Mesendoderm (in vitro differentiated cells): Measurements from ENCODE around the gene INO80B.

ENCODE experiments used
- DNase-seq: peaks from one replicate; pipeline ENCODE4 v3.0.0; 2013
- H2AK5ac ChIP-seq: 2 replicates; pipeline ENCODE4 v1.6.1; 2013; ENCODE audit warnings: low read length, inconsistent platforms
- H2BK120ac ChIP-seq: 2 replicates; pipeline ENCODE4 v1.6.1; 2013; ENCODE audit warnings: low read depth, mild to moderate bottlenecking, low read length, moderate library complexity, mixed read lengths
- H2BK15ac ChIP-seq: replicated peaks from 2 replicates; pipeline ENCODE4 v1.6.1; 2013; ENCODE audit warnings: low read depth, mild to moderate bottlenecking, moderate library complexity
- H2BK5ac ChIP-seq: 2 replicates; pipeline ENCODE4 v1.6.1; 2013; ENCODE audit warnings: low read length, inconsistent platforms
- H3K18ac ChIP-seq: 2 replicates; pipeline ENCODE4 v1.6.1; 2013; ENCODE audit warnings: mild to moderate bottlenecking, low read length, mixed read lengths
- H3K23ac ChIP-seq: one replicate; pipeline ENCODE4 v1.6.1; 2013; ENCODE audit warnings: low read length
- H3K27ac ChIP-seq: 2 replicates; pipeline ENCODE4 v1.5.1; 2013; ENCODE audit warnings: low read depth, mild to moderate bottlenecking, inconsistent platforms, low read length, moderate library complexity
- H3K27me3 ChIP-seq: 2 replicates; pipeline ENCODE4 v1.6.1; 2013; ENCODE audit warnings: low read length, control low read depth, mild to moderate bottlenecking, inconsistent platforms; ENCODE audit not compliant: insufficient read depth, poor library complexity
- H3K36me3 ChIP-seq: 2 replicates; pipeline ENCODE4 v1.6.1; 2013; ENCODE audit warnings: low read length, inconsistent platforms; ENCODE audit not compliant: control insufficient read depth, insufficient read depth
- H3K4ac ChIP-seq: one replicate; pipeline ENCODE4 v1.6.1; 2013; ENCODE audit warnings: low read depth, mild to moderate bottlenecking, low read length, moderate library complexity
- H3K4me1 ChIP-seq: 2 replicates; pipeline ENCODE4 v1.6.1; 2013; ENCODE audit warnings: low read depth, low read length, inconsistent platforms; ENCODE audit not compliant: control insufficient read depth
- H3K4me2 ChIP-seq: 2 replicates; pipeline ENCODE4 v1.6.1; 2013; ENCODE audit warnings: low read length
- H3K4me3 ChIP-seq: 2 replicates; pipeline ENCODE4 v1.5.1; 2013; ENCODE audit warnings: mild to moderate bottlenecking, low read length
- H3K56ac ChIP-seq: one replicate; pipeline ENCODE4 v1.6.1; 2013; ENCODE audit warnings: low read length
- H3K79me1 ChIP-seq: 2 replicates; pipeline ENCODE4 v1.6.1; 2013; ENCODE audit warnings: low read length, inconsistent platforms
- H3K79me2 ChIP-seq: 2 replicates; pipeline ENCODE4 v1.6.1; 2013; ENCODE audit warnings: mild to moderate bottlenecking, low read length; ENCODE audit not compliant: control insufficient read depth, insufficient read depth
- H3K9ac ChIP-seq: 2 replicates; pipeline ENCODE4 v1.6.1; 2013; ENCODE audit warnings: low read length, inconsistent platforms
- H4K5ac ChIP-seq: one replicate; pipeline ENCODE4 v1.6.1; 2013; ENCODE audit warnings: low read length
- H4K8ac ChIP-seq: one replicate; pipeline ENCODE4 v1.6.1; 2013; ENCODE audit warnings: low read depth, mild to moderate bottlenecking, control low read depth, low read length, moderate library complexity
- WGBS: extraction: QIAGEN DNeasy Blood & Tissue Kit; methylation state at CpG from one replicate; pipeline ENCODE4 v1.1.7; 2013; ENCODE audit warnings: low lambda C conversion rate, missing lambda C conversion rate; ENCODE audit not compliant: insufficient coverage; ENCODE audit errors: extremely low coverage; 5-methylcytosine and 5-hydroxymethylcytosine counted together

The INO80B gene

GRCh38 chr2:74502147-74502719 is 47.3 kb downstream of the INO80B start:
- H3K79me1 ChIP-seq = no peaks in the 10 kb centered on the region
- H3K4me2 ChIP-seq = peak overlapping the region; percentile 20
- H3K4me1 ChIP-seq = peaks cover 7% of the 10 kb centered on the region
- H3K79me2 ChIP-seq = no peaks in the 10 kb centered on the region
- H3K36me3 ChIP-seq = no peaks in the 10 kb centered on the region
- H2BK120ac ChIP-seq = no peak overlapping the region
- H3K9ac ChIP-seq = peak overlapping the region; percentile 46
- no peak overlapping the region for H3K18ac ChIP-seq
- H3K56ac ChIP-seq = peak overlapping the region; percentile 81
- peaks cover 70% of the 10 kb centered on the region for H3K27me3 ChIP-seq
- no peak overlapping the region for H2BK5ac ChIP-seq
- no CpG with 5 or more reads among the region's 32 CpGs for WGBS
- H2AK5ac ChIP-seq = no peak overlapping the region
- H3K4ac ChIP-seq = no peak overlapping the region
- no peak overlapping the region for H2BK15ac ChIP-seq
- peak overlapping the region; percentile 18 for H3K4me3 ChIP-seq
- DNase-seq = no peak
- no peak overlapping the region for H4K5ac ChIP-seq
- no peak overlapping the region for H4K8ac ChIP-seq
- H3K27ac ChIP-seq = no peak overlapping the region
- H3K23ac ChIP-seq = peak overlapping the region; percentile 48

- no peak overlapping the region for H2AK5ac ChIP-seq
- peaks cover 63% of the 10 kb centered on the region for H3K27me3 ChIP-seq
- H3K4me2 ChIP-seq = peak overlapping the region; percentile 20
- no peak overlapping the region for H2BK15ac ChIP-seq
- H3K9ac ChIP-seq = peak overlapping the region; percentile 46
- H3K23ac ChIP-seq = no peak overlapping the region
- H3K56ac ChIP-seq = peak overlapping the region; percentile 81
- peak; percentile 78 for DNase-seq
- no peaks in the 10 kb centered on the region for H3K79me2 ChIP-seq
- no peak overlapping the region for H2BK5ac ChIP-seq
- H3K4me1 ChIP-seq = peaks cover 7% of the 10 kb centered on the region
- H4K8ac ChIP-seq = no peak overlapping the region
- no peak overlapping the region for H3K4ac ChIP-seq
- H4K5ac ChIP-seq = no peak overlapping the region
- peak overlapping the region; percentile 22 for H3K18ac ChIP-seq
- WGBS = no CpG with 5 or more reads among the region's 67 CpGs
- no peak overlapping the region for H2BK120ac ChIP-seq
- H3K4me3 ChIP-seq = peak overlapping the region; percentile 18
- H3K27ac ChIP-seq = no peak overlapping the region
- H3K36me3 ChIP-seq = no peaks in the 10 kb centered on the region
- H3K79me1 ChIP-seq = no peaks in the 10 kb centered on the region
Measured at GRCh38 chr2:74502720-74503505, 48.0 kb downstream of the INO80B start.

- Histone ChIP-seq H3K56ac (peak overlapping the region; percentile 81), H3K4ac (no peak overlapping the region), H3K36me3 (no peaks in the 10 kb centered on the region), H3K18ac (peak overlapping the region; percentile 22), H3K4me1 (peaks cover 6% of the 10 kb centered on the region), H2AK5ac (no peak overlapping the region), H3K4me3 (peak overlapping the region; percentile 14), H3K79me2 (no peaks in the 10 kb centered on the region), H2BK5ac (no peak overlapping the region), H2BK120ac (no peak overlapping the region), H3K23ac (no peak overlapping the region), H3K27me3 (peaks cover 56% of the 10 kb centered on the region), H3K4me2 (peak overlapping the region; percentile 20), H2BK15ac (no peak overlapping the region), H3K79me1 (no peaks in the 10 kb centered on the region), H4K5ac (no peak overlapping the region), H3K9ac (peak overlapping the region; percentile 46), H3K27ac (no peak overlapping the region), H4K8ac (no peak overlapping the region)
- DNase-seq = no peak
- no CpG with 5 or more reads among the region's 45 CpGs for WGBS
Measured at GRCh38 chr2:74503506-74504475, 48.9 kb downstream of the INO80B start.

GRCh38 chr2:74504591-74504990 is 49.7 kb downstream of the INO80B start:
- Histone ChIP-seq H4K8ac (no peak overlapping the region), H3K4ac (no peak overlapping the region), H2AK5ac (no peak overlapping the region), H3K4me3 (no peak overlapping the region), H3K9ac (no peak overlapping the region), H3K18ac (no peak overlapping the region), H2BK5ac (no peak overlapping the region), H4K5ac (no peak overlapping the region), H2BK15ac (no peak overlapping the region), H3K56ac (no peak overlapping the region), H3K4me2 (no peak overlapping the region), H3K79me1 (no peaks in the 10 kb centered on the region), H3K4me1 (peaks cover 6% of the 10 kb centered on the region), H3K27me3 (peaks cover 51% of the 10 kb centered on the region), H3K23ac (no peak overlapping the region), H3K79me2 (no peaks in the 10 kb centered on the region), H3K27ac (no peak overlapping the region), H3K36me3 (no peaks in the 10 kb centered on the region), H2BK120ac (no peak overlapping the region)
- no peak for DNase-seq
- no CpG with 5 or more reads among the region's 3 CpGs for WGBS

- Histone ChIP-seq H3K4me1 (peaks cover 6% of the 10 kb centered on the region), H3K27me3 (peaks cover 50% of the 10 kb centered on the region), H3K56ac (no peak overlapping the region), H3K18ac (no peak overlapping the region), H2AK5ac (no peak overlapping the region), H3K23ac (no peak overlapping the region), H3K4me2 (no peak overlapping the region), H3K79me1 (no peaks in the 10 kb centered on the region), H3K27ac (no peak overlapping the region), H2BK5ac (no peak overlapping the region), H3K36me3 (no peaks in the 10 kb centered on the region), H2BK120ac (no peak overlapping the region), H3K4ac (no peak overlapping the region), H4K8ac (no peak overlapping the region), H3K79me2 (no peaks in the 10 kb centered on the region), H4K5ac (no peak overlapping the region), H3K9ac (no peak overlapping the region), H3K4me3 (no peak overlapping the region), H2BK15ac (no peak overlapping the region)
- WGBS = no CpG with 5 or more reads among the region's 14 CpGs
- no peak for DNase-seq
Measured at GRCh38 chr2:74505448-74506246, 50.8 kb downstream of the INO80B start.
